Measurements from ENCODE around the gene ARL3.

DNA sequence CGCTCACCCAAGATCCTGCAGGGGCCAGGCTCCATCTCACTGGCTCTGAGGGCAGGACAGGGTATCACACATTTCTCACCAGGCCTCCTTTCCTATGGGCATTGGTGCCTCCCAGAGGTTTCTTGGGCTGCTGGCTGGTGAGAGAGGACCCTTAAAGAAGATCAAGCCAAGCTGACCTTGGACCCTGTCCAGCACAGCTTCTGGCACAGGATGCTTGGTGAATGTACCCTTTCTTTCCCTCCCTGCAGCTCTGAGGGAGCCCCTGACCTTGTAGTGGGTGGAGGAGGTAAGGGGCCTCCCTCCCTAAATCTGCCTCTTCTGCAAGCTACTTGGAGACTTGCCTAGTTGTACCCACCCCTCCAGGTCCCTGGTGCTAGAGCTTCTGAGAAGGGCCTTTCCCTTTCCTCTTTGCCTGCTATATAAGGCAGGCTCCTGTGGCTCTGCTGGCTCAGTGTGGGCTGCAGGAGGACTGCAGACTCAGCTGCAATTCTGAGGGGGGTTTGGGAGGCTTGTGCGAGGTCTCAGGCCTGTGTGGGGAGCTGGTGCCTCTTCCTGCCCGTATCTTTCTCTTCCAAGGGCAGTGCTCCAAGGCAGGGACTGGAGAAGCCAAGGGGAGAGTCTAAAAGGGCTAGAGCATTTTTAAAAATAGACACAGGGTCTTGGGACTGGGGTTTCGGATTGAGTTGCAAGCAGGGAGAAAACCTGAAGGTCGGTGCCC is 81.6 kb downstream of the ARL3 start:
- TF ChIP-seq, protein P1, sequence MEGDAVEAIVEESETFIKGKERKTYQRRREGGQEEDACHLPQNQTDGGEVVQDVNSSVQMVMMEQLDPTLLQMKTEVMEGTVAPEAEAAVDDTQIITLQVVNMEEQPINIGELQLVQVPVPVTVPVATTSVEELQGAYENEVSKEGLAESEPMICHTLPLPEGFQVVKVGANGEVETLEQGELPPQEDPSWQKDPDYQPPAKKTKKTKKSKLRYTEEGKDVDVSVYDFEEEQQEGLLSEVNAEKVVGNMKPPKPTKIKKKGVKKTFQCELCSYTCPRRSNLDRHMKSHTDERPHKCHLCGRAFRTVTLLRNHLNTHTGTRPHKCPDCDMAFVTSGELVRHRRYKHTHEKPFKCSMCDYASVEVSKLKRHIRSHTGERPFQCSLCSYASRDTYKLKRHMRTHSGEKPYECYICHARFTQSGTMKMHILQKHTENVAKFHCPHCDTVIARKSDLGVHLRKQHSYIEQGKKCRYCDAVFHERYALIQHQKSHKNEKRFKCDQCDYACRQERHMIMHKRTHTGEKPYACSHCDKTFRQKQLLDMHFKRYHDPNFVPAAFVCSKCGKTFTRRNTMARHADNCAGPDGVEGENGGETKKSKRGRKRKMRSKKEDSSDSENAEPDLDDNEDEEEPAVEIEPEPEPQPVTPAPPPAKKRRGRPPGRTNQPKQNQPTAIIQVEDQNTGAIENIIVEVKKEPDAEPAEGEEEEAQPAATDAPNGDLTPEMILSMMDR (IDR thresholded peaks at IDR 0.05) = no peak
- no peak for TF ChIP-seq POLR2A (IDR thresholded peaks at IDR 0.05)

Measured in lower leg skin (tissue), 3 donors.